Right forelimb (tissue), 1 donor: ENCODE data around the gene HS3ST6.
"Not testable (repeated sequence)": the region's sequence is repeated elsewhere in the genome, so short reads cannot be mapped to it uniquely, and the experiment has no call there.

Experiments
- DNase-seq: peaks from one replicate; pipeline ENCODE4 v3.0.0-alpha.2; 2018

The HS3ST6 gene

GRCh38 chr16:1906055-1906845 lies 12.0 kb downstream of the HS3ST6 start:
- no peak for DNase-seq

GRCh38 chr16:1903845-1904840 lies 14.1 kb downstream of the HS3ST6 start:
- no peak for DNase-seq

GRCh38 chr16:1903220-1903574 lies 15.0 kb downstream of the HS3ST6 start:
- DNase-seq, result no peak

GRCh38 chr16:1902547-1903219 lies 15.5 kb downstream of the HS3ST6 start:
- DNase-seq, result no peak

GRCh38 chr16:1900452-1900774 lies 17.8 kb downstream of the HS3ST6 start:
- no peak for DNase-seq

- no peak for DNase-seq
Measured at GRCh38 chr16:1899641-1900451, 18.4 kb downstream of the HS3ST6 start.

GRCh38 chr16:1897692-1898091 lies 20.5 kb downstream of the HS3ST6 start:
- not testable (repeated sequence) for DNase-seq

- no peak for DNase-seq
Measured at GRCh38 chr16:1895949-1896675, 22.1 kb downstream of the HS3ST6 start.

GRCh38 chr16:1895068-1895467 lies 23.1 kb downstream of the HS3ST6 start:
- no peak for DNase-seq

- DNase-seq, result no peak
Measured at GRCh38 chr16:1890708-1891050, 27.5 kb downstream of the HS3ST6 start.

- DNase-seq, result no peak
Measured at GRCh38 chr16:1890024-1890707, 28.0 kb downstream of the HS3ST6 start.

GRCh38 chr16:1887711-1888354 lies 30.4 kb downstream of the HS3ST6 start:
- DNase-seq, result no peak

- no peak for DNase-seq
Measured at GRCh38 chr16:1884889-1885288, 33.3 kb downstream of the HS3ST6 start.

- no peak for DNase-seq
Measured at GRCh38 chr16:1884155-1884760, 34.0 kb downstream of the HS3ST6 start.

- DNase-seq, result not testable (repeated sequence)
Measured at GRCh38 chr16:1881172-1881571, 37.0 kb downstream of the HS3ST6 start.

GRCh38 chr16:1879477-1879876 lies 38.7 kb downstream of the HS3ST6 start:
- no peak for DNase-seq

- no peak for DNase-seq
Measured at GRCh38 chr16:1878256-1878655, 40.0 kb downstream of the HS3ST6 start.

GRCh38 chr16:1877804-1878203 lies 40.4 kb downstream of the HS3ST6 start:
- no peak for DNase-seq

- no peak for DNase-seq
Measured at GRCh38 chr16:1877089-1877488, 41.1 kb downstream of the HS3ST6 start.

GRCh38 chr16:1876468-1876867 lies 41.7 kb downstream of the HS3ST6 start:
- DNase-seq, result no peak
